ENCODE results near the gene LTN1. TPM values are rescaled to one million over a fixed set of nuclear protein-coding genes. Genes with fewer than 3 reads are reported as not detected.
A peak's percentile ranks its signal among the peaks of the same experiment; 100 is the strongest.

The LTN1 gene
- total RNA-seq, 2 donors from 2014 or later, result 15.2 to 20.0 TPM

DNA sequence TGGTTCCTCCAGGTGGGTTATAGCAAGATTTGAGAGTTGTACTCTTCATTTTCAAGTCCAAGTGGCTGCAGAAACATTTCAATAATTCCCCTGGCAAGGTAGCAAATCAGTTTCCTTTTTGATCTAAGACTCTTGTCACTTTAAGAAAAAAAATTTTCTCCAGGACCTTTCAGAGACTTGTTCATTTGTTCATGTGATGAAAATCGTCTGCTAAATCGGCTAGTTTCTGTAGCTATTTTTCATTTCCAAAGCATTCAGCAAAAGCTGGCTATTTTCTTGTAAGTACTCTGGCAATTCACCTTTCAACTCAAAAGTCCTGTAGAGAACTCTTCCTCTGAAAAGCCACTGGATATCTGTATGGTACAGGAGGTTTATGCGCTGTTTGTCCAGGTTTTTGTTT lies 93.5 kb downstream of the LTN1 start:
- no peaks in the 10 kb centered on the region for H3K9me3 ChIP-seq
- intact Hi-C loops (cut with DNase I), result no loop called here
- DNase-seq, result no peak
- H3K27me3 ChIP-seq, result no peaks in the 10 kb centered on the region
- H3K4me1 ChIP-seq, result no peaks in the 10 kb centered on the region
- H3K36me3 ChIP-seq (replicated peaks in 1 of 2; ENCODE audit: insufficient read depth in 1 of 2, low read depth in 2 of 2), result no peaks in the 10 kb centered on the region
- H3K27ac ChIP-seq, result no peak overlapping the region
- no peak for TF ChIP-seq POLR2A (IDR thresholded peaks at IDR 0.05)
- no peak for TF ChIP-seq CTCF (IDR thresholded peaks at IDR 0.05)
- WGBS, 2 donors, result 55 to 60% methylated on average over 3 of the region's 3 CpGs
- H3K4me3 ChIP-seq, result no peak overlapping the region
- no peak for ATAC-seq

GRCh38 chr21:28893687-28894086 lies 99.0 kb downstream of the LTN1 start:
- intact Hi-C loops (cut with DNase I), result no loop called here
- Histone ChIP-seq H3K4me1 (no peaks in the 10 kb centered on the region), H3K9me3 (no peaks in the 10 kb centered on the region), H3K27me3 (no peaks in the 10 kb centered on the region), H3K27ac (no peak overlapping the region), H3K36me3 (replicated peaks in 1 of 2; ENCODE audit: insufficient read depth in 1 of 2, low read depth in 2 of 2) (no peaks in the 10 kb centered on the region), H3K4me3 (no peak overlapping the region)
- TF ChIP-seq CTCF (IDR thresholded peaks at IDR 0.05) (no peak), POLR2A (IDR thresholded peaks at IDR 0.05) (no peak)
- no peak for ATAC-seq
- WGBS, 2 donors, result 69 to 76% methylated on average over 3 of the region's 3 CpGs
- no peak for DNase-seq

DNA sequence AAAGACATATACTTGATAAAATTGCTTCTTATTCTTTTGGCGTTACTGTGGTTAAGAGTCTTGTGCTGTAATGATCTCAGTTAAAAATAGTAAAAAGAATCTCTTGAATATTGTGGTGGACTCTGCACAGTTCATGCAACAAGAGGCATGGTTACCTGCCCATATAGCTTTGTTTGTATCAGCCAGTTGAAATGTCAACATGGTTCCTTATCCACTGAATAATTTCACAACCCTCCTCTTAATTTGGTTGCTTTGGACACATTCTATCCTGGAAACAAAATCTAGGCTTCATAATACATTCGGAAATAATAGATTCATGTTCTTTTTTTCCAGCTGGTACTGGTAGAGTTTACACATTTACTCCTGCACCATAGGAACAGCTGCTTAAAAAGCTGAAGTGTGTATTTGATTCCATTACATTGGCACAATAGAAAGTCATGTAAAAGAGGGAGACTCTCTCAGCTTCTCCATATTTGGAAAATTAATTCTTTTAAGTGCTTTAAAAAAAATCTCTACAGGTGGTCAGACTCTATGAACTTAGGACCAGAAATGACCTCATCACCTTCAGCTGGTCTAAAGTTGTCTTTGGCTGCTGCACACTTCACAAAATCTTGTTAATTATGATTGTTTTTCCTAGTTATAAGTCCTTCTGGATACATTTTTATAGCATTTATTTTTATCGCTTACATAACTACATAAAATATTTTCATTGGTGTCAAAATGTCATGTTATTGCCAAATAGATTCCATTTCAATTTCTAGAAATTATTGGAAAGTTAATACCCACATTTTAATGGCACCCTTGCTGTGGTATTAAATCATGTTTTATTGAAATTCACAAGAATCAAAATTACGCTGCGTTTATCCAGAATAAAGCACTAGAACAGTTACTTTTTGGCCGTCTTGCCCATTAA lies 100.2 kb downstream of the LTN1 start:
- Histone ChIP-seq H3K36me3 (replicated peaks in 1 of 2; ENCODE audit: insufficient read depth in 1 of 2, low read depth in 2 of 2) (no peaks in the 10 kb centered on the region), H3K4me3 (no peak overlapping the region), H3K27me3 (no peaks in the 10 kb centered on the region), H3K4me1 (no peaks in the 10 kb centered on the region), H3K27ac (no peak overlapping the region), H3K9me3 (no peaks in the 10 kb centered on the region)
- ATAC-seq, result no peak
- intact Hi-C loops (cut with DNase I), result no loop called here
- TF ChIP-seq POLR2A (IDR thresholded peaks at IDR 0.05) (no peak), CTCF (IDR thresholded peaks at IDR 0.05) (no peak)
- no peak for DNase-seq
- 67 to 81% methylated on average over 6 of the region's 6 CpGs for WGBS, 2 donors

- Histone ChIP-seq H3K27ac (peak overlapping the region in 1 of 4 donors; percentile 88), H3K4me1 (peaks cover 14% of the 10 kb centered on the region), H3K36me3 (replicated peaks in 1 of 2; ENCODE audit: insufficient read depth in 1 of 2, low read depth in 2 of 2) (no peaks in the 10 kb centered on the region), H3K9me3 (no peaks in the 10 kb centered on the region), H3K4me3 (no peak overlapping the region), H3K27me3 (no peaks in the 10 kb centered on the region)
- intact Hi-C loops (cut with DNase I), result no loop called here
- no peak for TF ChIP-seq POLR2A (IDR thresholded peaks at IDR 0.05)
- TF ChIP-seq CTCF (IDR thresholded peaks at IDR 0.05), result no peak
- 94 to 98% methylated on average over 6 of the region's 6 CpGs for WGBS, 2 donors
- ATAC-seq, result no peak
- no peak for DNase-seq
Measured at GRCh38 chr21:28885853-28886177, 106.9 kb downstream of the LTN1 start.

Data from body of pancreas (tissue), 4 donors.